Loucy (cell line): Measurements from ENCODE around the gene NPRL2.

Source experiments
- H2AFZ ChIP-seq: fragments of 200-600 bp; sonication (generic); 2 replicates; pipeline ENCODE4 v1.6.0; 2016; ENCODE audit warnings: antibody characterized with exemption, mild to moderate bottlenecking, low read length, moderate library complexity
- H3F3A ChIP-seq: fragments of 200-600 bp; 2 replicates; pipeline ENCODE4 v1.6.0; 2016; ENCODE audit warnings: antibody characterized with exemption, low read depth, mild to moderate bottlenecking
- H3K27me3 ChIP-seq: fragments of 200-600 bp; sonication (generic); 2 replicates; pipeline ENCODE4 v1.6.1; 2014; ENCODE audit warnings: low read length, mild to moderate bottlenecking; ENCODE audit not compliant: insufficient read depth, poor library complexity, severe bottlenecking
- H3K36me3 ChIP-seq: fragments of 200-600 bp; sonication (generic); 2 replicates; pipeline ENCODE4 v1.6.1; 2016; ENCODE audit warnings: low read length; ENCODE audit not compliant: insufficient read depth
- H3K4me1 ChIP-seq: fragments of 200-600 bp; sonication (generic); 2 replicates; pipeline ENCODE4 v1.5.1; 2014; ENCODE audit warnings: low read length, mild to moderate bottlenecking; ENCODE audit not compliant: insufficient read depth, poor library complexity, severe bottlenecking
- H3K4me2 ChIP-seq: fragments of 200-600 bp; sonication (generic); 2 replicates; pipeline ENCODE4 v1.6.0; 2014; ENCODE audit warnings: antibody characterized with exemption, low read length, low read depth, mild to moderate bottlenecking; ENCODE audit not compliant: poor library complexity, severe bottlenecking
- H3K4me3 ChIP-seq: fragments of 200-600 bp; sonication (generic); 2 replicates; pipeline ENCODE4 v1.5.1; 2014; ENCODE audit warnings: low read length, mild to moderate bottlenecking, mixed read lengths; ENCODE audit not compliant: poor library complexity, severe bottlenecking
- H3K79me2 ChIP-seq: fragments of 200-600 bp; sonication (generic); 2 replicates; pipeline ENCODE4 v1.6.1; 2014; ENCODE audit warnings: low read length; ENCODE audit not compliant: insufficient read depth
- H3K9ac ChIP-seq: fragments of 200-600 bp; sonication (generic); 2 replicates; pipeline ENCODE4 v1.6.0; 2014; ENCODE audit warnings: mild to moderate bottlenecking, low read depth, low read length, moderate library complexity; ENCODE audit not compliant: poor library complexity, severe bottlenecking
- H3K9me2 ChIP-seq: fragments of 200-600 bp; sonication (generic); replicated peaks from 2 replicates; pipeline ENCODE4 v1.6.1; 2016; ENCODE audit warnings: low read depth, low read length, mixed read lengths
- H3K9me3 ChIP-seq: fragments of 200-600 bp; sonication (generic); 2 replicates; pipeline ENCODE4 v1.6.1; 2014; ENCODE audit warnings: mild to moderate bottlenecking, antibody characterized with exemption, low read length, low read depth; ENCODE audit not compliant: insufficient read depth
- H4K20me1 ChIP-seq: fragments of 200-600 bp; sonication (generic); 2 replicates; pipeline ENCODE4 v1.6.0; 2014; ENCODE audit warnings: antibody characterized with exemption, low read length, mild to moderate bottlenecking; ENCODE audit not compliant: insufficient read depth, poor library complexity, severe bottlenecking
- EZH2phosphoT487 ChIP-seq: fragments of 200-600 bp; IDR thresholded peaks from 2 replicates; pipeline ENCODE4 v1.6.1; 2018; ENCODE audit warnings: antibody characterized with exemption, mild to moderate bottlenecking, moderate library complexity, borderline replicate concordance
- TF ChIP-seq, protein P1 (sequence below): fragments of 200-600 bp; sonication (generic); conservative IDR thresholded peaks from 2 replicates; pipeline ENCODE4 v1.5.1; 2014; ENCODE audit warnings: mild to moderate bottlenecking, antibody characterized with exemption, low read length

The NPRL2 gene

GRCh38 chr3:50319894-50320625 lies 30.5 kb downstream of the NPRL2 start:
- Histone ChIP-seq H3F3A (no peaks in the 10 kb centered on the region), H3K36me3 (no peaks in the 10 kb centered on the region), H3K9me2 (no peaks in the 10 kb centered on the region), H3K27me3 (no peaks in the 10 kb centered on the region), H3K4me1 (peaks cover 39% of the 10 kb centered on the region), H3K4me2 (peak overlapping the region; percentile 95), H3K9ac (peak overlapping the region; percentile 77), H2AFZ (no peak overlapping the region), H4K20me1 (peaks cover 15% of the 10 kb centered on the region), H3K4me3 (peak overlapping the region; percentile 78), H3K79me2 (peaks cover 29% of the 10 kb centered on the region), H3K9me3 (no peaks in the 10 kb centered on the region)
- TF ChIP-seq EZH2phosphoT487 = no peak
- TF ChIP-seq, protein P1, sequence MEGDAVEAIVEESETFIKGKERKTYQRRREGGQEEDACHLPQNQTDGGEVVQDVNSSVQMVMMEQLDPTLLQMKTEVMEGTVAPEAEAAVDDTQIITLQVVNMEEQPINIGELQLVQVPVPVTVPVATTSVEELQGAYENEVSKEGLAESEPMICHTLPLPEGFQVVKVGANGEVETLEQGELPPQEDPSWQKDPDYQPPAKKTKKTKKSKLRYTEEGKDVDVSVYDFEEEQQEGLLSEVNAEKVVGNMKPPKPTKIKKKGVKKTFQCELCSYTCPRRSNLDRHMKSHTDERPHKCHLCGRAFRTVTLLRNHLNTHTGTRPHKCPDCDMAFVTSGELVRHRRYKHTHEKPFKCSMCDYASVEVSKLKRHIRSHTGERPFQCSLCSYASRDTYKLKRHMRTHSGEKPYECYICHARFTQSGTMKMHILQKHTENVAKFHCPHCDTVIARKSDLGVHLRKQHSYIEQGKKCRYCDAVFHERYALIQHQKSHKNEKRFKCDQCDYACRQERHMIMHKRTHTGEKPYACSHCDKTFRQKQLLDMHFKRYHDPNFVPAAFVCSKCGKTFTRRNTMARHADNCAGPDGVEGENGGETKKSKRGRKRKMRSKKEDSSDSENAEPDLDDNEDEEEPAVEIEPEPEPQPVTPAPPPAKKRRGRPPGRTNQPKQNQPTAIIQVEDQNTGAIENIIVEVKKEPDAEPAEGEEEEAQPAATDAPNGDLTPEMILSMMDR = no peak

DNA sequence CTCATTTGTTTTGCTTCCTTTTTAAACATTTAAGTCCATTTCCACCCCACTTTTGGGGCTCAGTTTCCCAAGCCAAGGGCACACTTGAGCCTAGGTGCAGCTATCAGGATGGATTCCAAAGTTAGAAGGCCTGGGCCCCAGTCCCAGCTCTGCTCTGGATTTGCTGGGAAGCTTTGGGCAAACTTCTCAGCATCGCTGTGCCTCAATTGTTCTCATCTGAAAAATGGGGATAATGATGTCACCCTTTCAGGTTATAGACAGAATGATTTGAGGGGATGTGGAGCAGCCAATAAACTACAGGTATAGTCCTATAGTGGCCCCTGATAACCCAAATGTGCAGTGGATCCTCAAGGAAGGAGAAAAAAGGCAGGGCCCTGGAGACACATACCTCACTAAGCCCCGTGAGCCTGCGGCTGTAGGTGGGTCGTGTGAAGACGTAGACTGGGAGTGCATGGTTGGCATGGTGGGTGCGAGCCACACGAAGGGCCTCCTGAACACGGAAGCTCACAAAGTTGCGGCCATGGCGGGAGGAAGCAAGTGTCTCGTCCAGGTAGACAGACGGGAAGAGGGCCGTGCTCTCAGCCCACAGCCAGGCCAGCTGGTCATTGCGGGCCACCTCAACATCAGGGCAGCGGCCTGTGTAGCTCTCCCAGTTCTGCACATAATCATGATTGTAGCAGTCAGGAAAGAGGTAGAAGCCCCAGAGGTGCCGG lies 31.2 kb downstream of the NPRL2 start:
- Histone ChIP-seq H2AFZ (no peak overlapping the region), H3K9me3 (no peaks in the 10 kb centered on the region), H3K9ac (peak overlapping the region; percentile 38), H3K36me3 (no peaks in the 10 kb centered on the region), H3K4me2 (peak overlapping the region; percentile 95), H3F3A (no peaks in the 10 kb centered on the region), H3K27me3 (no peaks in the 10 kb centered on the region), H3K4me3 (no peak overlapping the region), H3K4me1 (peaks cover 38% of the 10 kb centered on the region), H3K9me2 (no peaks in the 10 kb centered on the region), H4K20me1 (peaks cover 15% of the 10 kb centered on the region), H3K79me2 (peaks cover 29% of the 10 kb centered on the region)
- no peak for TF ChIP-seq EZH2phosphoT487
- TF ChIP-seq, protein P1 = no peak

GRCh38 chr3:50318615-50319014 lies 32.0 kb downstream of the NPRL2 start:
- H3K9me2 ChIP-seq = no peaks in the 10 kb centered on the region
- no peaks in the 10 kb centered on the region for H3K27me3 ChIP-seq
- H3K9ac ChIP-seq = peak overlapping the region; percentile 38
- no peak for TF ChIP-seq EZH2phosphoT487
- TF ChIP-seq, protein P1 = no peak
- no peaks in the 10 kb centered on the region for H3F3A ChIP-seq
- H3K79me2 ChIP-seq = peaks cover 29% of the 10 kb centered on the region
- H3K9me3 ChIP-seq = no peaks in the 10 kb centered on the region
- no peak overlapping the region for H3K4me3 ChIP-seq
- no peaks in the 10 kb centered on the region for H3K36me3 ChIP-seq
- peaks cover 37% of the 10 kb centered on the region for H3K4me1 ChIP-seq
- H3K4me2 ChIP-seq = peak overlapping the region; percentile 95
- no peak overlapping the region for H2AFZ ChIP-seq
- H4K20me1 ChIP-seq = peaks cover 15% of the 10 kb centered on the region
